Measurements from ENCODE around the gene HBE1. TPM values are rescaled to one million over a fixed set of nuclear protein-coding genes. Genes with fewer than 3 reads are reported as not detected.
A peak's percentile ranks its signal among the peaks of the same experiment; 100 is the strongest.
"Not testable (repeated sequence)": the region's sequence is repeated elsewhere in the genome, so short reads cannot be mapped to it uniquely, and the experiment has no call there.

Gene HBE1
- total and polyA plus RNA-seq, 4 experiments from 2014 or later: not detected

DNA sequence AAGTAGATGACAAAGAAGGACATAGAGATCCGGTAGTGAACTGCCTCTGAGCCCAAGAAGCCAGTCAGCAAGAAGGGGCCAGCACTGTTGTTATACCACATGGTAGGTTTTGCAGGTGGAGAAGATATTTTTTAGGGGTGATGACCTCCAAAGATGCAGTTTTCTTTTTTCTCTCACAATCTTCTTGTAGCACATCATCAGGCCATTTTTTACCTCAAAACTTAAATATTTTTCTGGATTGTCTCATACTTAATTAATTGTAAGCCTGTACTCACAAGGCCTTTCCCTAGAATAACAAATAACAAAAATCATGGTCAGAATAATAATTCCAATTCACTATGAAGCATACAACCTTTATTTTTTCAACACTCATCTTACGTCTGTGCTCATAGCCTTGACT lies 32.1 kb upstream of the HBE1 start, which contains the start of gene OR51B4:
OR51B4 (minus strand) TSS at position 101 of the 400 bp plus-strand sequence; CDS start at position 101, 0 bp downstream.
- Histone ChIP-seq H3K4me3 (ENCODE audit: low read length in 2 of 2) (no peak within 1 kb of the TSS), H3K9me3 (ENCODE audit: control insufficient read depth in 1 of 2, low read length in 2 of 2) (no peaks in the 10 kb centered on the region), H3K4me1 (ENCODE audit: insufficient read depth, low read length) (no peaks in the 10 kb centered on the region), H3K27ac (ENCODE audit: low read depth, low read length) (no peak within 1 kb of the TSS), H3K27me3 (ENCODE audit: insufficient read depth, low read length) (no peaks in the 10 kb centered on the region), H3K36me3 (ENCODE audit: insufficient read depth, low read length) (no peaks in the 10 kb centered on the region)
- Mint-ChIP-seq H3K9me3 (peaks cover 0 to 3% (median 0%) of the 10 kb centered on the region in 8 donors), H3K27ac (no peak within 1 kb of the TSS), H3K36me3 (no peaks in the 10 kb centered on the region), H3K4me1 (no peaks in the 10 kb centered on the region), H3K4me3 (no peak within 1 kb of the TSS), H3K27me3 (peaks cover 5 to 8% of the 10 kb centered on the region in 2 donors)
- intact Hi-C loops (cut with micrococcal nuclease): no loop called here
- DNase-seq: no peak
- CTCF ChIA-PET (ENCODE audit: partially characterized antibody): no interaction called here
- POLR2A ChIA-PET (ENCODE audit: partially characterized antibody): no interaction called here

- Histone ChIP-seq H3K4me3 (ENCODE audit: low read length in 2 of 2) (no peak overlapping the region), H3K36me3 (ENCODE audit: insufficient read depth, low read length) (no peaks in the 10 kb centered on the region), H3K4me1 (ENCODE audit: insufficient read depth, low read length) (no peaks in the 10 kb centered on the region), H3K27ac (ENCODE audit: low read depth, low read length) (no peak overlapping the region), H3K27me3 (ENCODE audit: insufficient read depth, low read length) (no peaks in the 10 kb centered on the region), H3K9me3 (ENCODE audit: control insufficient read depth in 1 of 2, low read length in 2 of 2) (no peaks in the 10 kb centered on the region)
- POLR2A ChIA-PET (ENCODE audit: partially characterized antibody): no interaction called here
- Mint-ChIP-seq H3K9me3 (peaks cover 0 to 3% (median 0%) of the 10 kb centered on the region in 8 donors), H3K36me3 (no peaks in the 10 kb centered on the region), H3K4me1 (no peaks in the 10 kb centered on the region), H3K4me3 (no peak overlapping the region), H3K27me3 (peaks cover 5 to 7% of the 10 kb centered on the region in 2 donors), H3K27ac (no peak overlapping the region)
- CTCF ChIA-PET (ENCODE audit: partially characterized antibody): no interaction called here
- DNase-seq: no peak
- intact Hi-C loops (cut with micrococcal nuclease): no loop called here
Measured at GRCh38 chr11:5300251-5300650, 30.5 kb upstream of the HBE1 start.

DNA sequence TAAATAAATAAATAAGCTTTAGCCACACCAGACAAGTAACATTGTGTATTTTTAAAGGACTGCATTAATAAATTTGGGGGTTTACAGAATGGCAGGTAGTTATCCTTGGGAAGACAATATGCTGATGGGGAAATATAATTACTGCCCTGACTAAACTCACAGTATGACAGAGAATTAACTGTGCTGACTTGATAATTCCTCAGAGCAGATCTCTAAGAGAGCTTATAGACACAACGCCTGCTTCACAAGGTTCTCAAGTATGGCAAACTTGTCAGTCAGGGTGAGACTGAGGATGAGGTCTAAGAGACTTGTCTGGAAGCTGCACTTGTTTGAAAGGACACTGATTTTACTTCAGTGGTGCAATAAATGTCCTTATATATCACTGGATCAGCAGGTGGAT lies 28.7 kb upstream of the HBE1 start:
- no peaks in the 10 kb centered on the region for H3K4me1 ChIP-seq (ENCODE audit: insufficient read depth, low read length)
- no peak overlapping the region for H3K27ac ChIP-seq (ENCODE audit: low read depth, low read length)
- Mint-ChIP-seq H3K36me3 (no peaks in the 10 kb centered on the region), H3K9me3 (peaks cover 0 to 3% (median 0%) of the 10 kb centered on the region in 8 donors), H3K27me3 (peaks cover 4 to 5% of the 10 kb centered on the region in 2 donors), H3K27ac (no peak overlapping the region), H3K4me1 (no peaks in the 10 kb centered on the region), H3K4me3 (no peak overlapping the region)
- no peaks in the 10 kb centered on the region for H3K9me3 ChIP-seq (ENCODE audit: control insufficient read depth in 1 of 2, low read length in 2 of 2)
- DNase-seq: no peak
- no peaks in the 10 kb centered on the region for H3K36me3 ChIP-seq (ENCODE audit: insufficient read depth, low read length)
- ChIA-PET CTCF (ENCODE audit: partially characterized antibody) (no interaction called here), POLR2A (ENCODE audit: partially characterized antibody) (no interaction called here)
- H3K27me3 ChIP-seq (ENCODE audit: insufficient read depth, low read length): no peaks in the 10 kb centered on the region
- no peak overlapping the region for H3K4me3 ChIP-seq (ENCODE audit: low read length in 2 of 2)
- intact Hi-C loops (cut with micrococcal nuclease): no loop called here

GRCh38 chr11:5297721-5298323 lies 28.1 kb upstream of the HBE1 start:
- no peak overlapping the region for H3K4me3 Mint-ChIP-seq
- ChIA-PET POLR2A (ENCODE audit: partially characterized antibody) (no interaction called here), CTCF (ENCODE audit: partially characterized antibody) (no interaction called here)
- intact Hi-C loops (cut with micrococcal nuclease): no loop called here
- DNase-seq: no peak
- Histone ChIP-seq H3K27ac (ENCODE audit: low read depth, low read length) (no peak overlapping the region), H3K36me3 (ENCODE audit: insufficient read depth, low read length) (no peaks in the 10 kb centered on the region), H3K9me3 (ENCODE audit: control insufficient read depth in 1 of 2, low read length in 2 of 2) (no peaks in the 10 kb centered on the region), H3K4me3 (ENCODE audit: low read length in 2 of 2) (no peak overlapping the region), H3K27me3 (ENCODE audit: insufficient read depth, low read length) (no peaks in the 10 kb centered on the region), H3K4me1 (ENCODE audit: insufficient read depth, low read length) (no peaks in the 10 kb centered on the region)
- H3K9me3 Mint-ChIP-seq: peaks cover 0 to 5% (median 0%) of the 10 kb centered on the region in 8 donors
- H3K27ac Mint-ChIP-seq: no peak overlapping the region
- no peaks in the 10 kb centered on the region for H3K36me3 Mint-ChIP-seq
- peaks cover 4 to 5% of the 10 kb centered on the region in 2 donors for H3K27me3 Mint-ChIP-seq
- H3K4me1 Mint-ChIP-seq: no peaks in the 10 kb centered on the region

- POLR2A ChIA-PET (ENCODE audit: partially characterized antibody); H3K4me1 Mint-ChIP-seq; H3K36me3 ChIP-seq (ENCODE audit: insufficient read depth, low read length); H3K27ac Mint-ChIP-seq; H3K27me3 Mint-ChIP-seq; H3K4me1 ChIP-seq (ENCODE audit: insufficient read depth, low read length); H3K9me3 ChIP-seq (ENCODE audit: control insufficient read depth in 1 of 2, low read length in 2 of 2); H3K36me3 Mint-ChIP-seq; H3K4me3 Mint-ChIP-seq; intact Hi-C loops (cut with micrococcal nuclease); H3K27ac ChIP-seq (ENCODE audit: low read depth, low read length); H3K27me3 ChIP-seq (ENCODE audit: insufficient read depth, low read length); H3K4me3 ChIP-seq (ENCODE audit: low read length in 2 of 2); H3K9me3 Mint-ChIP-seq; CTCF ChIA-PET (ENCODE audit: partially characterized antibody): not testable (repeated sequence)
- DNase-seq: peak in 1 of 5 donors; percentile 30
Measured at GRCh38 chr11:5294342-5294995, 24.7 kb upstream of the HBE1 start.

- Histone ChIP-seq H3K9me3 (ENCODE audit: control insufficient read depth in 1 of 2, low read length in 2 of 2) (no peaks in the 10 kb centered on the region), H3K4me1 (ENCODE audit: insufficient read depth, low read length) (no peaks in the 10 kb centered on the region), H3K27ac (ENCODE audit: low read depth, low read length) (no peak overlapping the region), H3K4me3 (ENCODE audit: low read length in 2 of 2) (no peak overlapping the region), H3K36me3 (ENCODE audit: insufficient read depth, low read length) (no peaks in the 10 kb centered on the region), H3K27me3 (ENCODE audit: insufficient read depth, low read length) (no peaks in the 10 kb centered on the region)
- H3K4me1 Mint-ChIP-seq: no peaks in the 10 kb centered on the region
- ChIA-PET POLR2A (ENCODE audit: partially characterized antibody) (no interaction called here), CTCF (ENCODE audit: partially characterized antibody) (no interaction called here)
- no peak overlapping the region for H3K4me3 Mint-ChIP-seq
- intact Hi-C loops (cut with micrococcal nuclease): no loop called here
- no peak overlapping the region for H3K27ac Mint-ChIP-seq
- DNase-seq: no peak
- H3K27me3 Mint-ChIP-seq: peaks cover 0 to 4% of the 10 kb centered on the region in 2 donors
- H3K36me3 Mint-ChIP-seq: no peaks in the 10 kb centered on the region
- H3K9me3 Mint-ChIP-seq: peaks cover 0 to 4% (median under 1%) of the 10 kb centered on the region in 8 donors
Measured at GRCh38 chr11:5293028-5293427, 23.3 kb upstream of the HBE1 start.

- peaks cover 0 to 4% (median under 1%) of the 10 kb centered on the region in 8 donors for H3K9me3 Mint-ChIP-seq
- DNase-seq: no peak
- intact Hi-C loops (cut with micrococcal nuclease): no loop called here
- ChIA-PET POLR2A (ENCODE audit: partially characterized antibody) (no interaction called here), CTCF (ENCODE audit: partially characterized antibody) (no interaction called here)
- no peaks in the 10 kb centered on the region for H3K27me3 Mint-ChIP-seq
- Histone ChIP-seq H3K9me3 (ENCODE audit: control insufficient read depth in 1 of 2, low read length in 2 of 2) (no peaks in the 10 kb centered on the region), H3K27me3 (ENCODE audit: insufficient read depth, low read length) (no peaks in the 10 kb centered on the region), H3K36me3 (ENCODE audit: insufficient read depth, low read length) (no peaks in the 10 kb centered on the region), H3K4me1 (ENCODE audit: insufficient read depth, low read length) (no peaks in the 10 kb centered on the region), H3K27ac (ENCODE audit: low read depth, low read length) (no peak overlapping the region), H3K4me3 (ENCODE audit: low read length in 2 of 2) (no peak overlapping the region)
- H3K27ac Mint-ChIP-seq: no peak overlapping the region
- no peaks in the 10 kb centered on the region for H3K4me1 Mint-ChIP-seq
- no peak overlapping the region for H3K4me3 Mint-ChIP-seq
- no peaks in the 10 kb centered on the region for H3K36me3 Mint-ChIP-seq
Measured at GRCh38 chr11:5291207-5291838, 21.6 kb upstream of the HBE1 start.

Data from CD4-positive, alpha-beta memory T cell (primary cell).